Measurements from ENCODE around the gene BACH1.

Gene BACH1

DNA sequence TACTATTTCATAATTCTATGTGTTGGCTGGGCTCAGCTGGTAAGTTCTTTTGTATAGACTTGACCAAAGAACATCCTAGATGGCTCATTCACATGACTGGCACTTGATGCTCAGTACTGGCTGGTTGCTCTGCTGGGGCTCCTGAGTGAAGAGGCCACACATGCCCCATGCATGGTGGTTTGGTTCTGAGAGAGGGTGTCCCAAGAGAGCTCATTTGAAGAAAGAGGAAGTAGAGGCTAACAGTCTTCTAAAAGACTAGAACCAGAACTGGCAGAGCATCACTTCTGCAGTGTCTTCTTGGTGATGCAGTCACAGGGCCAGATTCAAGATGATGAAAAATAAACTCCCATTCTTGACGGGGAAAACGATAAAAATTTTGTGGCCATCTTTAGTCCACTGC lies 5.2 kb upstream of the BACH1 start:
- no peak for DNase-seq (ENCODE audit: low spot score)

DNA sequence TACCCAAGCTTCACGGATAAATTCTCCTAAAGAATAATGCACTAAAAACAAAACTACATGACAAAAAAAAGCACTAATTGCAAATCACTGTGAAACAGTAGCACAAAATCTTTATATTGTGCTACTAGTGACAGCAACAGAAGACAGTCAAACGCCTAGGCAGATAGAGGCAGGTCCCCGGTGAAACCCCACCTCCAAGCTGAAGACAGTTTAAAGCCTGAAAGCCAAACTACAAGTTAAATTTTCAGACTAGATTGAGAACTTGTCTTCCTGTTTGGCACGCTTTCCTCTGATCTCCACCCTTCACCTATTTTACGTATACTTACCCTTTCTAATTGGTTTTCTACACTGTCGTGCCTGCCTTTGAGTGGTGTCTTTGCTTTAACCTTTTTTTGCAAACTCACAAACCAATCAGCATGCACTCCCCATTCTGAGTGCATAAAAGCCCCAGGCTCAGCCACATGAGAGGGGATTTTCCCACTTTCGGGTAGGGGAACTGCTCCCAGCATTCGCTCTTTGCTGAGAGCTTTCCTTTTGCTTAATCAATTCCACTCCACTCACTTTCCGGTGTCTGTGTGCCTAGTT lies 3.6 kb upstream of the BACH1 start:
- DNase-seq (ENCODE audit: low spot score), result no peak

DNA sequence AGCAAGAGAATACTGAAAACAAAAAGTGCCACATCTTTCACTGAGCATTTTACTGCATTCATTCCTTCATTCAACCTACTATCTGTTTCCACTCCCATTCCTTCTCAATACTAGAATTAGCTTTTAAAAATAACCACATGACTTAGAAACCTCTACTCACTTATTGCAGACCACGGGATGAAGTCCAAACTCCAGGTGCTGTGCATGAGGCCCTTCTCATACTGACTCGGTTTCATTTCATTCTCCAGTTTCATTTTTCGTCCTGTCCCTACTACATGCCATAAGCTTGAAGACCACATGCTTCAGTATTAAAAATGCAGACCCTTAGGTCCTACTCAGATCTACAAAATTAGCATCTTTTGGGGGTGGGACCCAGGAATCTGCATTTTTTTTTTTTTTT lies 2.3 kb upstream of the BACH1 start:
- DNase-seq (ENCODE audit: low spot score), result no peak

DNA sequence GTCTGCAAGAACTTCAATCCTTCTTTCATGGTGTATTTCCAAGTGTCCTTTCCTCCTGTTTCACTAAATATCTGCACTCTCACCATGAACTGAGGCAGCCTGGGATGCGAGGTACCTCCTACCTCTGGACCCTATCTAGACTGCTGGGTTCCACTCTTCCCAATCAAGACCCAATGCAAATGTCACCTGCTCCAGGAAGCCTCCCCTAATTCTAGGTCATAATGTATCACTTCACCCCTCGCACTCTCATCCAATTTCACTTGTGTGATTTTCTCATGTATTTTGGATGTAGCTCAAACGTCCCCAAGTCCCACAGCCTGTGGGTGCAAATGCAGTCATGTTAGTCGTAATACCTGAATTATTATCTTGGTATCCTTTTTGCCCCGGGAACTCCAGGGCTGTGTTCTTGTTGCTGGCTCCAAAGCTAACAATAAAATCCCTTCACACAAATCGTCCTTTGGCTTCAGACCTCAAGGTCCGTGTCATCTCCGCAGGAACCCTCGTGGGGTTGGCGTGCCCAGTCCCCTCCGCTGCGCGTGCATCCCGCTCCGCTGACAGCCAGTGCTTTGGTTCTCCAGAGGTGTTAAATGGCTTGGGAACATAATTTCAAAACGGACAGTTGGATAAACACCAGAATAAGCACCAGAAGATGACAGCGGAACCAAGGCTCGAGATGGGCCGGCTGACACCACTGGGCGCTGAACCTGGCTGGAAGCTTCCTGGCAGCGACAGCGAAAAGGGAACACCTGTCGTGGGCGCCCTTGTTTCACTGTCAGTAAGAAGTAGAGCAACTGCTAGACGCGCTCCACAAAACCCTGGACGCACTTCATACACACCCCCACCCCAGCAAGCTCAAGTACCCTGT lies 1.0 kb upstream of the BACH1 start:
- no peak for DNase-seq (ENCODE audit: low spot score)

DNA sequence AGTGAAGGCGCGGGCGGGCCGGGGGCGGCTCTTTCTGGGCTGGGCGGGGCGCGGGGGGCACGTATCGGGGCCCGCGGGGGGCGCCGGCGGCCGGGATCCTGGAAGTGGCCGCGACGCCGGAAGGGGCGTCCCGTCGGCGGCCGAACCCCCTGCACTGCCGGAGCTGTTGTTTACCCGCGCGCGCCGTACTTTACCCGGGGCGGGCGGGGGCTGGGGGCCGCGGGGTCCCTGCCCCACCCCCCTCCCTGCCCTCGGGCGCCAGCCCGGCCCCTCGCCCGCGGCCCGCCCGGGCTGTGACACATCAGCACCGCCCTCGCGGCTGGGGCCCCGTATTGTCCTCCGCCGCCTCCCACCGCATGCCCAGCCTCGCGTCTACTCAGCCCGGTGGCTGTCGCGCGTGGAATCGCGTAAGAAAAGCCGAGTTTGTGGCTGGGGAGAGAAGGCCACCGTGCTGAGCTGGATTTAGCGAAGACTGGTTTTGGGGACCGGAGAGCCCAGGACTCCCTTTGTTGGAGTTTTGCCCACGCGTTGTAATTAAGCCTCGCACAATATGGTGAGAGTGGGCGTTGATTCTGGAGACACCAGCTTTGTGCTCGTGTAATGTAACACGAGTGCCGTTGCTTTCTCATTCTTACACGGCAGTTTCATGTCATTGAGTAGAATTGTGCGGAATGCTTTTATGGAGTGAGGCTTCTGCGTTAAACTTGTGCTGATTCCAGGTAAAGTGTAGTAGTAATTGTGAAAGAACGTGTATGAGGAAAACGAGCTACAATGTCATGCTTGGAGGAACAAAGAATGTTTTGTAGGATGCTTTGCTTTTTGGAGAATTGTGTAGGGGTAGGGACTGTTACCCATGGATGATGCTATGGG lies 559 bp downstream of the BACH1 start:
- peak; percentile 71 for DNase-seq (ENCODE audit: low spot score)

DNA sequence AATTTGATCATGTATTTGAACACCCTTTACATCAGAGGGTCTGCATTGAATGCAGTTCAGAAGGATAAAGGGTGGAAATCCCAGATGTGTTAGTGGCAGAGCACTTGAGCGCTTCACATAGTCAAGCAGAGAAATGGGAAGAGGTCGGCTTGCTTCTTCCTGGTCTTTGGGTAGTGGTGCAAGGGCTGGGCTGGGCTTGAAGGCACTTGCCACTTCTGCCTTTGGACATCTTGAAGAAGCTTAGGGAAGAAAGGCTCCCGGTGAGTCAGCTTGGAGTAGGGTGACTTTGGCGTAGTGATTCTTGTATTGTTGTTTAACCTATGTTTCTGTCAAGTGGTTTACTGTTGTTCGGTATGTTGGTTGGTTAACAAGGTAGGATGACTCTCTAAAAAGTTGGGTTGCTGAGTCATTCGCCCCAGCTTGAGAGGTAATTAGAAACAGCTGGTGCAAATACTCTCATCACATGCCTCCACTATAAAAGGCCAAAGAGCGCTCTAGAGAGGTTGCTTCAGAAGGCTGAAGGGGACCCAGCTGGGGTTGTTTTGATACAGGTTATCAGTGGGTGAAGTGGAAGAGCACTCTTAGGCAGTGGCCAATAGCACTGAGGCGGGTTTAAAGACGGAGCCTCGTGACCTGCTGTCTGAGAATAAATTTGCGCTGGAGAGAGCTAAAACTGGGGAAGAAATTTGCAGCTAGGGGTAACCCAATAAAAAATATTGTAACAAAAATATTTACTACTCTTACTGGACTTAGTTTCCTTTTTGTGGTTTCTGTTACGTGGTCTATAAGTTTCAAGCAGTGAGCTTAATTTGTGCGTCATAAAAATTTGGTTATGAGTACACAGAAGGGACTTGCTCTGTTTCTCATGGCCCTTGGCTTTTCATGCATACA lies 1.4 kb downstream of the BACH1 start:
- peak; percentile 96 for DNase-seq (ENCODE audit: low spot score)

DNA sequence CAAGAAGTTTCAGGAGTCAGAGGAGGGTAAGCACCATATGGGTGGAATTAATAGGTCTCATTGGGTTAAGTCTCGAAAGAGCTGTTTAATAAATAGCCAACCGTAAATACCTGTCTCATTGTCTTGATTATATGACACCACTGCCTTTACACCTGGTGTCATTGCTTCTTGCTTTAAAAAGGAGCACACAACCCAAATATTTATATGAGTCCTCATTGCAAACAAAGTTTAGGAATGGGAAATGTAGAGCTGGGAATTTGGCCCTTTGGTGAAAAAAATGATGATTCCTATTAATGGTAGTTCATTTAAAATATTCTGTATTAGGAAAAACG lies 2.1 kb downstream of the BACH1 start:
- DNase-seq (ENCODE audit: low spot score), result no peak

DNA sequence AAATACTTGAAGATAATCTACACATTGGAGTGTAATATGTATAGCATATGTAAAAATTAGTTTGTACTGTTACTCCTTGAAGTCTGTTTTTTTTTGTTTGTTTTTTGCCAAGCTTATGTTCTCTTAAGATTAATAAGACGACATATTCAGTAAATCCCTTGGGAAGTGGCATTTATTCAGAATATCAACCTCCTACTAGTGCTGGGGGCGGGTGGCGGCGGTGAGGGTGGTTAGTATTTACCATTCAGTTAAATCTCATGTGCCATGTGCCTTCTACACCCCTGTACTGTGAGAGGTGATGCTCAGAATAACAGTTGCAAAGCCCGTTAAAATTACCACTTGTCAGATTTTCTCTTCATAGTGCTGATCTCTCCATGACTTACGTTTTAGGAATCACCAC lies 3.0 kb downstream of the BACH1 start:
- DNase-seq (ENCODE audit: low spot score), result no peak

DNA sequence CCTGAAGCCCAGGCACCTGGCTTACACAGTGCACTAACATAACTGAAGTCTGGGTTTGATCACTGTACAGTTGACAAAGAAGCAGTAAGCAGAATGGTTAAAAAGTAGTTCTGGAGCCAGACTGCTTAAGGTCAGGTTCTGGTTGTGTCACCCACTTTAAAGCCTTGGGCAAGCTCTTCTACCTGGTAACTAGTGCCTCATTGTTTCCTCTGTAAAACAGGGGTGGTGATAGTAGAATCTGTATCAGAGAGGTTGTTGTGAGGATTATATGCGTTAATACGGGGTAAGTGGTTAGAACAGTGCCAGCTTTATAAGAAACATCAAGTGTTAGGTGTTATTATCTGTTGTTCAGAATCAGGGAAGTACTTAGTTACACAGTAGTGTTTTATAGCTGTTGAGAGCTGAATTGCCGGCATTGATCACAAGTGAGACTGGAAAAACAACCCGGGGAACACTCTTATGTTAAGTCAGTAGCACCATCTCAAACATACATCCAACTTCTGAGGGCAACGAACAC lies 3.7 kb downstream of the BACH1 start:
- DNase-seq (ENCODE audit: low spot score), result no peak

DNA sequence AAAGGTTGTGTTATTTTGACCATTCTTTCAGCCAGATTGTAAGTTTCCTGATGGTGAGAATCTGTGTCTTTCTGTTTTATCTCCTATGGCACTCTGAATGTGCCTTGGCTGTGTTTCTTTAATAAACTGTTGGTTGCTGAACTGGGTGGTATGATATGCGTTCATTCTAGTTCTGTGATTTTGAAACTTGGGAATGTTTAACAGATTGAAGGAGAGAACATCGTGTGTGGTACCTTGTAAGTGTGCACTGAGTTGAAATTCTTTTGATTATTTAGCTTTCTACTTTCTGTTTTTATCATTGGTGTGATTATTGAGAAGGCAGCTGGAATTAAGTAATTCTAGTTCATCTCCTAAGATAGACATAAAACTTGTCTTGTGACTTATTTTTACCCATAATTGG lies 4.6 kb downstream of the BACH1 start:
- DNase-seq (ENCODE audit: low spot score), result no peak

DNA sequence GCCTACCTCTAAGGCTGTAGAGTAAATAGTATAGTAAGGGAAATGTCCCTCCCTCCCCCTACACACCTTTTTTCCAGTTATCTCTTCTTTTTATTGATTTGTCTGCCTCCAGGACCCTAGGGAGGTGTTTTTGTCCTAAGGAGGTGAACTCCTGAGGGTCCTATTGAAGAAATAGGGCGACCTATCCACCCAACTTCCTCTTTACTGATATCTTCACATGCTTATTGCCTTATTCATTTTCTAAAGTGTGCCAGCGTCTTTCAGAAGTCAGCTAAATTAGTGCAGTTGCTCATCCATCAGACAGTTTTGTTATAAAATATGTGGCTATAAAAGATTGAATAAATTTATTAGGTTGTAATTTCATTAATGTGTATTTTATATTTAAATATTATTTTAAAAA lies 5.9 kb downstream of the BACH1 start:
- DNase-seq (ENCODE audit: low spot score), result no peak

DNA sequence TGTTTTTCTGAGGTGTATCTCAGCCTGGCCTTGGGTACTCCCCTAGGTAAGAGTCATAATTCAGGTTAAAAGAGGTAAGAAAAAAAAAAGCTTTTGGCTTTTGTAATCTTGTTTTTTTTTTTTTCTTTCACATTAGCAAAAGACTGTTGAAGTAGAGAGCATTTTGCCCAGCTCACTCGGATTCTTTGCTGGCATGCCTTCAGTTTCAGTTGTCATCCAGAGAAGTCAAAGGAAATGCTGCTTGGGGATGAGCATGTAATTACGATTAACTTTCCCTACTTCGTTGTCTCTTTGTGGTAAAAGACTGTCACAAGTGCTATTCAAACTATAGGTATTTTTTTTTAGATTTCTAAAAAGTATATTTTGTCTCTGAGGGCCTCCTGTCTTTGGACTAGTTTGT lies 6.3 kb downstream of the BACH1 start:
- DNase-seq (ENCODE audit: low spot score), result no peak

DNA sequence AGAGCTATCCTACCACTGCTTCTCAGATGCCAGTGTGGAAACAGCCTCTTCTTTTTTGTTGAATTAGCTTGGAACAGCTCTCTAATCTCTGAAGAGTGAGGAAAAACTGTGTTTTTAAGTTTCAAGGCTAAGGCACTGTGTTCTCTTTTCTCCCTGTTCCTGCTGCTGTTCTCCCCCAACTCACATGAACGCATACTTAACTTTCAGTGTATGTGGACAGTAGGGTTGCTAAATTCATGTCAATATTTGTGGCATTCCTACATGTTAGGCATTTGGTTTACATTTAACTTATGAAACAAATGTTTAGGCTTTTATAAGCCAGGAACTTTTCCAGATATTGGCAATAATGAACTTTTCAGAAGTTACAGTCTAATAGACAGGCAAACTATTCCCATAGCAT lies 6.8 kb downstream of the BACH1 start:
- DNase-seq (ENCODE audit: low spot score), result no peak

DNA sequence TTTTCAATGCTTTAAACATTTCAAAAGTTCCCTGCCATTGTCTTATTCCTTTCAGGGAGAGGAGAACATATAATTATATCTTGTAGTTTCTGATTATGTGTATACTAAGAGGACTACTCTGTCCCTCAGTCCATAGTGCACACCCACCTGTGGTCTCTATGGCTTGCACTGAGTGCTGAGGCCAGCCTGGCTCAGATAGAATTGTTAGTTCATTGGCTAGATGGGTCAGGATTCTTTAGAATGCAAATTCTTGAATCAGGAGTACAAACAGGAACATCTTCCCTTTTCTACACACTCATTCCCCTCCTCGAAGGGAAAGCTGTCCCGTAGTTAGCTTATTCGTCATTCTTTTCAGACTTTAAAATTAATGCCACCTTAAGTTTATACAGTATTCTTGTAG lies 8.2 kb downstream of the BACH1 start:
- no peak for DNase-seq (ENCODE audit: low spot score)

DNA sequence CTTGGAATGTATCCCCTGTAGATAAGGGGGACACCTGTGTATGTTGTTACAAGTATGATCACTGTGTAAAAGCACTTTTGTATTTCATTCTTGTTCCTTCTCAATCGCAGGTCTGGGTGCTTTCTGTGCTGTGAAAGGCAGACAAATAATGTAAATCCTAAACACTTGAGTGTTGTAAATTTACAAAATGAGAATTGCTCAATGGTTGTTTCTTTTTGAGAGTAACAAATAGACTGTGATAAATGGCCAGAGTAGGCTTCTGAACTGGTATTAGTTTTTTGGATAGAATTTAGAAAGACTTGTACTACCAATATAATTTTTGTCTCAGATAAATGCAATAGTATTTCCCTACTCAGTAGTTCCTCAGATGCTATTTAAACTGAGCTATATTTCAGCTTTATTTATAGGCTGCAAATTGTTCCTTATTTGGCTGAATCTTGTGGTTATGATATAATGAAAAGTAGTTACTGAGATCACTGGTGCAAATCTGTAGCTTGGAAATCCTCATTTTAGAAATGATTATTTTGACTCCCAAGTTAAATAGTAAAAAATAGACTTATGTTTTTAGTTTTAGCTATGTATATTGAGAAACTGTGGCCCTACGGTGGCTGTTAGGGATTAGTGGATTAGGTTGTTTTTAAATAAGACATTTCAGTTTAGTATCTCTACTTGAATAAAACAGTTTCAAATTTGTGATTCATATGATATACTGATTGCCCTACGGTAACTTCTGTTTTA lies 9.2 kb downstream of the BACH1 start:
- no peak for DNase-seq (ENCODE audit: low spot score)

DNA sequence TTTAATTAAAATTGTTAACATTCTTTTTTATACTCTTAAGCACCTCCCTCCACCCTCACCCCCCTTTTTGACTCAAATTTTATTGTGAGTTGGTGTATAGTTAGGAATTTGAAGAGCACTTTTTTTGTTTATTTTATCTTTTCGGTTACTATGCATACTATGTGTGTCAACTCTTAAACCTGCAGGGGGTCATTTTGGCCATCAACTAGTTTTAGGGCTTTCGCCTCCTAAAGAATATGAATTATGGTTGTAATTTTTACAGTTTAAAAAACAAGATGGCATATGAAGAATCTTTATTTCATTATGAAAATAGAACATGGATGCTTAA lies 9.7 kb downstream of the BACH1 start:
- no peak for DNase-seq (ENCODE audit: low spot score)

DNA sequence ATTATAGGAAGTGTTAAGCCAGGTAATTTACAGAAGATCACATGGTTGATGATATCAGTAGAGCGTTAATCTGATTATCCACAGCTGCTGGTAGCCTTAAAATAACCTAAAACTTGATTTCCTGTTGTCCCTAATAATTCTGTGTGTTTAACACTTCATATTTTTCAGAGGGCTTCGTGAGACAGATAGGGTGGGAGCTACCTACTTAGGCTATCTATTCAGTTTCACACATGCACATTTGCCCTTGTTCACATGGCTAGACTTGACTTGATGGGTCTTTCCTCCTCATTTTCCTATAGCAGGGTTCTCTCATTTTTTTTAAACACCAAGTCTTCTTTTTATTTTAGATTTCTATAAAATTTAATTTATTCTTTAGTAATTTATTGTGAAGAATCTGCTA lies 11.0 kb downstream of the BACH1 start:
- no peak for DNase-seq (ENCODE audit: low spot score)

DNA sequence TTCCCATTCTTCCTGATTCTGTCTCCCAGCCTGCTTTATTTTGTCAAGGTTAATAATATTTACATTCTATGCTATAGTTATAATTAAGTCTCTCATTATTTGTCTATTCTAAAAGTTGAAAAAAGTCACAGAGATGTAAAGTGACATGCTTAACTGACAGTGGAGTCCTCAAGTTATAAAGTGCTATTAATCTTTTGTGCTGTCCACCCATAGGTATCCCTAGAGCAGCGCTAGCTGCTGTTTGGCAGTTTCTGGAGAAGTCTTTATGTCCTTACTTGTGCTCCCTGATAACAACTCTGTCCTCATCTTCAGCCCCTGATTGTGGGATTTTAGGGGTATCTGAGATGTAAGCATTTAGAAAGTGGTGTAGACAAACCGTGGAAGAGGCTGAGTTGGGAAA lies 13.1 kb downstream of the BACH1 start:
- DNase-seq (ENCODE audit: low spot score), result no peak

DNA sequence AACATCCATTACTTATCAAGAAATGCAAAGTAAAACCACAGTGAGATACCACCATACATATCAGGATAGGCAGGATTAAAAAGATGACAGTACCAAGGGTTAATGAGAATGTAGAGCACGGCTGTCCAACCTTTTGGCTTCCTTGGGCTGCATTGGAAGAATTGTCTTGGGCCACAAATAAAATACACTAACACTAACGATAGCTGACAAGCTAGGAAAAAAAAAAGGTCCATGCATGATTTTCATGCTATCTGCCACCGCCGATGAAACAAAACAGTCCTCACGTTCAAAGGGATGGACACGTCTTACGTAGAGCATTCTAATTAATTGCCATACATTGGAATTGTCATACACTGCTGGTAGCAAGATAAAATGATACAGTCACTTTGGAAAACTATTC lies 14.3 kb downstream of the BACH1 start:
- no peak for DNase-seq (ENCODE audit: low spot score)

DNA sequence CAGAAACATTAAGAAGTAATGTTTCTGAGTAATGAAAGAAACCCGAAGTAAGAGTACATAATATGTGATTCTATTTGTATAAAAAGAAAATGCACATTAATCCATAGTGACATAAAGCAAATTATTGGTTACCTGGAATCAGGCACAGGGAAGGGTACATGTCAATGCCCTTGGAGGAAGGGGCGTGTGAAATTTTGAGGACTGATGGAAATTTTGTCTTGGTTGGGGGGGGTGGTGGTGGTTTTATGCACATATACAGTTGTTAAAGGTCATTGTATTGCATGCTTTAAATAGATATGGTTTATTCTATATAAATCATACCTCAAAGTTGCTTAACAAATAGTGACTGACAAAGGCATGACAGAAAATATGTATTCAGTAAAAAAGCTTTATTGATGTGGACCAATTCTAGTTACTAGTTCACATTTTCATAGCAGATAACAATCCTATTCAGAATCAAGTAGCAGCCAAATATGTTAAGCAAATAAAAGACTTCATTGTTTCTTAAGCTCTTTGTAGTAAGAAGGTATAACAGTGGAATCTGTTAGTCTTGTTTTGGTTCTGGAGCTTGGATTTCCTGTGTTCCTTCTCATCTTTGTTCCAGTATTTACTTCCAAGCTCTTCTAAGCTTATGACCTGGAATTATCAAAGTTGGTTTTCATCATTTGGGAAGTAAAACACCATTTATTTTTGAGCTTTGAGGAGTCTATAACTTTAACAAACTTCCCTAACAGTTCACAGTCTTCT lies 15.1 kb downstream of the BACH1 start:
- no peak for DNase-seq (ENCODE audit: low spot score)
